AG09309 (cell line): ENCODE results near the gene SMIM1.

Source experiments
- DNase-seq: peaks from one replicate; pipeline ENCODE4 v3.0.0-alpha.2; 2010; ENCODE audit warnings: low read depth
- H3K4me3 ChIP-seq: 2 replicates; pipeline ENCODE4 v1.5.1; 2011; ENCODE audit warnings: mild to moderate bottlenecking, low read depth, low read length, moderate library complexity; ENCODE audit not compliant: control insufficient read depth
- TF ChIP-seq, protein P1 (sequence below): IDR thresholded peaks from 2 replicates; pipeline ENCODE4 v1.5.1; 2011; ENCODE audit warnings: mild to moderate bottlenecking, low read depth, low read length, inconsistent platforms; ENCODE audit not compliant: insufficient read depth, control insufficient read depth; ENCODE audit errors: missing control alignments

Gene SMIM1

DNA sequence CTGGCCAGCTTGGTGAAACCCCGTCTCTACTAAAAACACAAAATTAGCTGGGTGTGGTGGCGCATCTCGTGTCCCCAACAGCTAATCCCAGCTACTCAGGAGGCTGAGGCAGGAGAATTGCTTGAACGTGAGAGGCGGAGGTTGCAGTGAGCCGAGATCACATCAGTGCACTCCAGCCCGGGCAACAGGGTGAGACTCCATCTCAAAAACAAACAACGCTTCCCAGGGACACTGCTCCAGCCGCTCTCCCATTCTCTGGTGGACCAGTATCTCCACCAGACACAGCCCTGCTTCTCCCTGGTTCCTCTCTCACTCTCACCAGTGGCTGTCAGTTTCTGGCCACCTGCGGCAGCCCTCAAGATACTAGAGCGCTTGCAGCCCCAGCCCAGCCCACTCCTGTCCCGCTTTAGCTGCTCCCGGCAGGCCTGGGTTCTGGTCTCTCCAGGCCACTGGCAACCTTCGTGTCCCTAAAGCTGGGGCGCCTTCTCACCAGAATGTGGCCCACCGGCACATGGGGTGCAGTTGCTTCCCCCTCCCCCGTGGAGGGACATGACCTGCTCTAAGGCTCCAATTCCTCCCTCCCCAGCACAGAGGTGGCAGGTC lies 44.7 kb downstream of the SMIM1 start:
- no peak overlapping the region for H3K4me3 ChIP-seq
- TF ChIP-seq, protein P1, sequence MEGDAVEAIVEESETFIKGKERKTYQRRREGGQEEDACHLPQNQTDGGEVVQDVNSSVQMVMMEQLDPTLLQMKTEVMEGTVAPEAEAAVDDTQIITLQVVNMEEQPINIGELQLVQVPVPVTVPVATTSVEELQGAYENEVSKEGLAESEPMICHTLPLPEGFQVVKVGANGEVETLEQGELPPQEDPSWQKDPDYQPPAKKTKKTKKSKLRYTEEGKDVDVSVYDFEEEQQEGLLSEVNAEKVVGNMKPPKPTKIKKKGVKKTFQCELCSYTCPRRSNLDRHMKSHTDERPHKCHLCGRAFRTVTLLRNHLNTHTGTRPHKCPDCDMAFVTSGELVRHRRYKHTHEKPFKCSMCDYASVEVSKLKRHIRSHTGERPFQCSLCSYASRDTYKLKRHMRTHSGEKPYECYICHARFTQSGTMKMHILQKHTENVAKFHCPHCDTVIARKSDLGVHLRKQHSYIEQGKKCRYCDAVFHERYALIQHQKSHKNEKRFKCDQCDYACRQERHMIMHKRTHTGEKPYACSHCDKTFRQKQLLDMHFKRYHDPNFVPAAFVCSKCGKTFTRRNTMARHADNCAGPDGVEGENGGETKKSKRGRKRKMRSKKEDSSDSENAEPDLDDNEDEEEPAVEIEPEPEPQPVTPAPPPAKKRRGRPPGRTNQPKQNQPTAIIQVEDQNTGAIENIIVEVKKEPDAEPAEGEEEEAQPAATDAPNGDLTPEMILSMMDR: no peak
- DNase-seq: no peak

DNA sequence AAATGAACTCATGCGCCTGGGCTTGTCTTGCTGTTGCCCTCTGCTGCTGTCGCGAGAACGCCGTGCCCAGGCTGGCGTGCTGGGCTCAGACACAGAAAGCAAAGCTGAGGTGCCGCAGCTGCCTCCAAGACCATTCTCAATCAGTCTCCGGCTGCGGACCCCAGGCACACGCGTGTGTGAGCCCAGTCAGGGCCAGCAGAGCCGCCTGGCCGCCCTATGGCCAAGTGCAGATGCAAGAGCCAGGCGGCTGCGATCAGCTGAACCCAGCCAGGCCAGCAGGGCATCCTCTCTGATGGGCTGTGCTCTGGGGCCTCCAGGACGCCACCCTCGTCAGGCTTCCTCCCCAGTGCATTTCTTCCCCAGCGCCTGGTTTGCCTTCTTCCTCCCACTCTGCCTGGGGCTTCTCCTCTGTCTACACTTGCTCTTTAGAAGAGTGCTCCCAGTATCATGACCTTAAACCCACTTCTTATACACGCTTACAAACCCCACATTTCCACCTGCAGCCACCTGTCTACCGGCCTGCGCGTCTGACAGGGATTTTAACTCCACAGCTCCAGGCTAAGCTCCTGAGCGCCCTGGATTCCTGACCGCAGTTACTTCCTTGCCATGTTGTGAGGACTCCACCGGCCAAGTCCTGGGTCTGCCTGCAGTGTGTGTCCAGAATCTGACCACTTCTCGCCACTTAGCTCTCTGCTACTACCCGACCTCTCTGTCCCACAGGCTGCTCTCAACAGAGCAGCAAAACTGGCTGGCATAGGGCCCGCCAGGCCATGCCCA lies 45.5 kb downstream of the SMIM1 start:
- no peak overlapping the region for H3K4me3 ChIP-seq
- no peak for DNase-seq
- TF ChIP-seq, protein P1: no peak

DNA sequence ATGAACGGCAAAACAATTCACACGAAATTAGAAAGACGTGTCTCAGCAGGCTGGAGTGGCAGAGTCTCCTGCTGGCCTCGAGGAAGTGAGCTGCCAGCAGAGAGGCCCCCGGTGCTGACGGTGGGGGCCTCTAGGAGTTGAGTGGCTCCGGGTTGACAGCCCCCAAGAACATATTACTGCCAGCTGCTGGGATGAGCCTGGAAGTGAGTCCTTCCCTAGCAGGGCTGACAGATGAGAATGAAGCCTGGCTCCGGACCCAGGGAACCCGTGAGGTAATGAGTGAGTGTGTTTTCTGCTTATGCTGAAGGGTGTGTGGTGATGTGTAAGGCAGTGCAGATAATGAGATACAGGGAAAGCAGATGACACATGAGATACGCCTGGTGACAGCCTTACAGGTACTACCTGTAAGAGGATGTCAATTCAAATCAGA lies 47.2 kb downstream of the SMIM1 start:
- TF ChIP-seq, protein P1: no peak
- H3K4me3 ChIP-seq: no peak overlapping the region
- no peak for DNase-seq

DNA sequence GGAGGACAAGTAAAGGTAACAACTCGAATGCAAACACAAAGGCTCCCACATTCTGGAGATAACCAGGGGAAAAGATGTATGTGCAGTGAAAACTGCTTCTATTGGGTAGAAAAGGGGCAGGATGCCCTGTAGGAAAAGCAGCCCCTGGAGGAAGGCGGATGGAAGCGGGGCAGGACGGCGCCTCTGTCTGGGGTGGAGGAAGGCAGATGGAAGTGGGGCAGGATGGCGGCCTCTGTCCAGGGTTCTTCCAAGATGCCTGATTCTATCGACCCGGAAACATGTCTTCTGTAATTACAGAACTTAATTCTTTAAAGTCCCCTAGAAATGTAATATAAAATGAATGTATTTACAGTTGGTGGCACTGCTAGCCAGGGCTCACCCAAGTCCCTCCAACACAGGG lies 47.8 kb downstream of the SMIM1 start:
- TF ChIP-seq, protein P1: no peak
- DNase-seq: no peak
- no peak overlapping the region for H3K4me3 ChIP-seq

DNA sequence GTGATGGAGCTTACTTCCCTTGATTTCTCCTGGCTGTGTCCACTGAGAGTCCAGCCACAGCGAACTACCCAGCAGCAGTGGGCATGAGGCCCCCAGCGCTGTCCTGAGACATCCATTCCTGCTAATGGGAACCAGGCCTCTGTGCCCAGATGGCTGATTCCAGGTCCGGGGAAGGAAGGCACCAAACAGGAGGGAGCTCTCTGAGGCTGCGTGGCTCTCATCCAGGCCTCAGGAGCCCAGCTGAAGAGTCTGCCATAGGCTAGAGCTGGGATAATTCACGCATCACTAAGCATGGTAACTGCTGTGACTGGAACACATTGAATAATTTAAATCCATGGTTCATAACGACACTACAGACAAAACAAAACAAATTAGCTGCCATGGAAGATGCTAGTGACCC lies 48.5 kb downstream of the SMIM1 start:
- TF ChIP-seq, protein P1: no peak
- no peak for DNase-seq

DNA sequence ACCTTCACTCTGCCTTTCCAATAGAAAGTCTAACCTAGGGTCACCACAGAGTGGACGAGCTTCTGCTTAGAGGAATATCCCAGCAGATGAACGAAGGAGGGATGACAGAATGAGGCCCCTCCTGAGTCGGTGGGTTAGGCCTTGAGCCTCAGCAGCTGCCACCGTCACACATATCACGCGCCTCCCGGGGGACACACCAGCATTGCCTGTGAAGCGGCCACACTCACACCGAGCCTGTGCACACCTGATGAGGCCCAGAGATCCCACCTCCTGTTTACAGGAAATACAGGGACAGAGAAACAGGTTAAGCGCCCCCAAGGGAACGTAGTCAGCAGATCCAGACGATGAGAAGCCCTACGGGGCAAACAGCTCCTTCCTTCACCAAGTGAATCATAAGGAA lies 48.9 kb downstream of the SMIM1 start:
- TF ChIP-seq, protein P1: no peak
- no peak for DNase-seq

More for the DNA sequence above, 48.5 kb downstream of the SMIM1 start:
- no peak overlapping the region for H3K4me3 ChIP-seq

More for the DNA sequence above, 48.9 kb downstream of the SMIM1 start:
- no peak overlapping the region for H3K4me3 ChIP-seq
